A549 (cell line): ENCODE results near the gene DAGLB. TPM values are rescaled to one million over a fixed set of nuclear protein-coding genes. Genes with fewer than 3 reads are reported as not detected.
A peak's percentile ranks its signal among the peaks of the same experiment; 100 is the strongest.

Experiments used
- ATAC-seq, 2 experiments: fragments of 200-7000 bp in 1 of 2; fragments of >200 bp in 1 of 2; cut with Nextera tagmentation in 1 of 2; cut with Tn5 transposase in 1 of 2; 3 replicates each; pipeline versions ENCODE4 v1.8.0 to v1.9.1; 2018 to 2020; ENCODE audit warnings: mild to moderate bottlenecking in 1 of 2, moderate library complexity in 1 of 2
- CTCF ChIA-PET: fragments of 300-600 bp; sonication (Branson Sonifier 250); formaldehyde crosslinking; extraction: SDS; loops from one replicate; lab custom pipeline; 2021; ENCODE audit warnings: antibody characterized with exemption, inconsistent platforms; lab: Yijun Ruan, JAX
- POLR2A ChIA-PET: fragments of 350-600 bp; formaldehyde crosslinking; extraction: SDS; loops from one replicate; lab custom pipeline; 2021; ENCODE audit warnings: antibody characterized with exemption, inconsistent platforms; lab: Yijun Ruan, JAX
- DNase-seq, 2 experiments: peaks; one replicate each; pipeline versions ENCODE4 v3.0.0 to v3.0.0-alpha.2; 2011 to 2016; ENCODE audit warnings: low read depth in 1 of 2, low spot score in 1 of 2
- FAIRE-seq: peaks from 2 replicates; lab custom pipeline; 2011; peaks lifted over from hg19 to GRCh38; lab: Jason Lieb, UNC
- H3K27ac ChIP-seq, 2 experiments: fragments of >200 bp; sonication (Bioruptor Twin); formaldehyde crosslinking; 3 replicates each; pipeline ENCODE4 v1.5.1; 2016 to 2017
- H3K4me1 ChIP-seq: fragments of >200 bp; sonication (Bioruptor Twin); formaldehyde crosslinking; 3 replicates; pipeline ENCODE4 v1.6.1; 2016
- H3K4me2 ChIP-seq: fragments of >200 bp; sonication (Bioruptor Twin); formaldehyde crosslinking; 3 replicates; pipeline ENCODE4 v1.6.1; 2016
- H3K4me3 ChIP-seq: fragments of >200 bp; sonication (Bioruptor Twin); formaldehyde crosslinking; 3 replicates; pipeline ENCODE4 v1.5.1; 2016
- H3K9me3 ChIP-seq: fragments of >200 bp; sonication (Bioruptor Twin); formaldehyde crosslinking; 3 replicates; pipeline ENCODE4 v1.6.1; 2016
- BHLHE40 ChIP-seq: IDR thresholded peaks from 2 replicates; pipeline ENCODE4 v1.6.1; 2012; ENCODE audit warnings: low read depth, low read length, inconsistent platforms
- CBX8 ChIP-seq: fragments of 200-600 bp; sonication (generic); IDR thresholded peaks from 2 replicates; pipeline ENCODE4 v1.6.1; 2016
- CEBPB ChIP-seq, 2 experiments: fragments of >200 bp in 1 of 2; sonication (Bioruptor Twin) in 1 of 2; formaldehyde crosslinking in 1 of 2; IDR thresholded peaks; 2 replicates each; pipeline ENCODE4 v1.6.1; 2012 to 2016
- E2F6 ChIP-seq: IDR thresholded peaks from 2 replicates; pipeline ENCODE4 v1.6.1; 2012; ENCODE audit warnings: low read depth, borderline replicate concordance
- EP300 ChIP-seq, 2 experiments: fragments of >200 bp; sonication (Bioruptor Twin); formaldehyde crosslinking; IDR thresholded peaks; 2 replicates in 1 of 2; 3 replicates in 1 of 2; pipeline ENCODE4 v1.6.1; 2016 to 2017
- FOSB ChIP-seq: fragments of 250-450 bp; sonication (Bioruptor Pico); IDR thresholded peaks from 2 replicates; pipeline ENCODE4 v1.5.0; 2020; ENCODE audit warnings: mild to moderate bottlenecking, moderate library complexity
- FOSL2 ChIP-seq, 2 experiments: fragments of 450-650 bp in 1 of 2; fragments of >200 bp in 1 of 2; sonication (Bioruptor Twin) in 1 of 2; formaldehyde crosslinking; IDR thresholded peaks; 2 replicates each; pipeline versions ENCODE4 v1.5.0 to v1.6.1; 2016 to 2020; ENCODE audit warnings: mild to moderate bottlenecking in 1 of 2, moderate library complexity in 1 of 2
- GATA3 ChIP-seq: IDR thresholded peaks from 2 replicates; pipeline ENCODE4 v1.6.1; 2012; ENCODE audit warnings: borderline replicate concordance
- HEYL ChIP-seq: fragments of 250-450 bp; sonication (Bioruptor Pico); IDR thresholded peaks from 2 replicates; pipeline ENCODE4 v1.8.0; 2021; ENCODE audit warnings: mild to moderate bottlenecking, moderate library complexity
- HOXA7 ChIP-seq: fragments of 250-450 bp; sonication (Bioruptor Pico); IDR thresholded peaks from 2 replicates; pipeline ENCODE4 v1.5.0; 2020; ENCODE audit warnings: mild to moderate bottlenecking, moderate library complexity
- MAZ ChIP-seq: fragments of 150-350 bp; IDR thresholded peaks from 2 replicates; pipeline ENCODE4 v1.6.1; 2014; ENCODE audit warnings: antibody characterized with exemption, low read depth, low read length, borderline replicate concordance
- MYC ChIP-seq: IDR thresholded peaks from 2 replicates; pipeline ENCODE4 v1.6.1; 2012; ENCODE audit warnings: mild to moderate bottlenecking, inconsistent platforms, low read length, improper control_type of control experiment, borderline replicate concordance
- NFE2L2 ChIP-seq: fragments of 150-350 bp; conservative IDR thresholded peaks from 2 replicates; pipeline ENCODE4 v1.6.1; 2014; ENCODE audit warnings: low read length
- NPAS2 ChIP-seq: fragments of 250-450 bp; sonication (Bioruptor Pico); IDR thresholded peaks from 2 replicates; pipeline ENCODE4 v1.8.0; 2022; ENCODE audit warnings: mild to moderate bottlenecking, moderate library complexity, borderline replicate concordance
- PHF8 ChIP-seq: fragments of 200-600 bp; sonication (generic); IDR thresholded peaks from 2 replicates; pipeline ENCODE4 v1.6.1; 2016; ENCODE audit warnings: low read depth, mild to moderate bottlenecking, antibody characterized with exemption, moderate library complexity, borderline replicate concordance
- POLR2A ChIP-seq: IDR thresholded peaks from 2 replicates; pipeline ENCODE4 v1.6.1; 2012; ENCODE audit warnings: mild to moderate bottlenecking, low read length
- POLR2AphosphoS2 ChIP-seq: conservative IDR thresholded peaks from 2 replicates; pipeline ENCODE4 v1.6.1; 2012; ENCODE audit warnings: low read length, improper control_type of control experiment, inconsistent platforms
- RFX5 ChIP-seq: fragments of 450-650 bp; IDR thresholded peaks from 2 replicates; pipeline ENCODE4 v1.7.1; 2014; ENCODE audit warnings: antibody characterized with exemption, mild to moderate bottlenecking, moderate library complexity
- SMC3 ChIP-seq: fragments of >200 bp; sonication (Bioruptor Twin); formaldehyde crosslinking; IDR thresholded peaks from 3 replicates; pipeline ENCODE4 v1.6.1; 2018; ENCODE audit warnings: inconsistent platforms
- SREBF2 ChIP-seq: fragments of 450-650 bp; IDR thresholded peaks from 2 replicates; pipeline ENCODE4 v1.6.1; 2014; ENCODE audit warnings: mild to moderate bottlenecking, moderate library complexity
- ZC3H11A ChIP-seq: fragments of 450-650 bp; IDR thresholded peaks from 2 replicates; pipeline ENCODE4 v1.6.1; 2014; ENCODE audit warnings: antibody characterized with exemption, mild to moderate bottlenecking
- ZNF302 ChIP-seq: fragments of 250-450 bp; sonication (Bioruptor Pico); IDR thresholded peaks from 2 replicates; pipeline ENCODE4 v1.9.0; 2021; ENCODE audit warnings: inconsistent platforms, mild to moderate bottlenecking, moderate library complexity
- WGBS: methylation state at CpG from one replicate; pipeline ENCODE4 v1.1.6; 2017; ENCODE audit errors: missing lambda C conversion rate; 5-methylcytosine and 5-hydroxymethylcytosine counted together
- polyA plus RNA-seq, 4 experiments: library from polyadenylated mRNA; depleted of rRNA in 3 of 4; stranded (reverse); fragments of >200 nt; fragmentation: RNase III in 1 of 4; extraction: RNeasy Plus Mini Kit Qiagen cat#74134 plus additional on column Dnase treatment in 1 of 4; gene quantifications; 2 replicates in 3 of 4; 3 replicates in 1 of 4; pipeline ENCODE4 v1.2.3, GENCODE V29; 2011 to 2017
- TF ChIP-seq, protein P1 (sequence below): fragments of >200 bp; sonication (Bioruptor Twin); formaldehyde crosslinking; IDR thresholded peaks from 3 replicates; pipeline ENCODE4 v1.6.1; 2016

The DAGLB gene
- polyA plus RNA-seq, 2 of the 4 experiments (the other 2 are of a cell fraction) = 14.5 to 19.7 TPM

GRCh38 chr7:6416516-6417145, 31.1 kb downstream of the DAGLB start:
- FAIRE-seq = no peak
- WGBS = 69% methylated on average over 20 of the region's 23 CpGs
- no peak overlapping the region for H3K4me3 ChIP-seq
- ATAC-seq = peak; percentile 60 to 70; a peak in 5 of 6 replicates
- peaks cover 4% of the 10 kb centered on the region; the same call in 1 of the 3 replicates for H3K4me1 ChIP-seq
- peak in 1 of 2 experiments; percentile 38 for DNase-seq
- TF ChIP-seq FOSL2 (IDR thresholded peaks at IDR 0.05) (no peak), FOSL2 (CRISPR knock-in tag; IDR thresholded peaks at IDR 0.05) (0 out of 2 replicates have a peak, but pooled peaks have one; percentile 21), GATA3 (no peak), PHF8 (no peak), POLR2AphosphoS2 (no peak), HEYL (CRISPR knock-in tag) (no peak), CBX8 (no peak), NFE2L2 (no peak), SREBF2 (no peak), BHLHE40 (no peak)
- POLR2A ChIA-PET = no interaction called here
- H3K27ac ChIP-seq = peak overlapping the region in 1 of 2 experiments; percentile 36; a peak in 1 of 6 replicates
- no peak overlapping the region for H3K4me2 ChIP-seq
- no peaks in the 10 kb centered on the region for H3K9me3 ChIP-seq
- CTCF ChIA-PET = interaction anchor here (0.5 to 0.9 kb wide), 3 partner anchors 8 to 329 kb away, joined by 3 to 4 read pairs (median 3); no protein-coding TSS in a partner anchor

GRCh38 chr7:6413637-6414036, 34.1 kb downstream of the DAGLB start:
- Histone ChIP-seq H3K4me1 (peaks cover 4% of the 10 kb centered on the region; the same call in 1 of the 3 replicates), H3K4me3 (no peak overlapping the region), H3K27ac (no peak overlapping the region), H3K9me3 (no peaks in the 10 kb centered on the region), H3K4me2 (no peak overlapping the region)
- DNase-seq = no peak
- POLR2A ChIA-PET = no interaction called here
- no peak for TF ChIP-seq E2F6
- TF ChIP-seq MAZ = no peak
- TF ChIP-seq NPAS2 = no peak
- TF ChIP-seq RFX5 = no peak
- no peak for TF ChIP-seq EP300 (IDR thresholded peaks at IDR 0.05)
- no peak for TF ChIP-seq FOSB (CRISPR knock-in tag)
- CTCF ChIA-PET = interaction anchor here (0.9 to 1.7 kb wide), 3 partner anchors 17 to 21 kb away, joined by 3 to 4 read pairs (median 3); no protein-coding TSS in a partner anchor
- ATAC-seq = no peak
- 96% methylated on average over 10 of the region's 10 CpGs for WGBS
- no peak for FAIRE-seq

- peak; percentile 3 to 5; a peak in 2 of 6 replicates for ATAC-seq
- POLR2A ChIA-PET = interaction anchor here (0.5 kb wide), 1 partner anchor 38 kb away, joined by 4 read pairs; the partner anchor contains the start of gene DAGLB
Measured at GRCh38 chr7:6409944-6410693, 37.6 kb downstream of the DAGLB start.

GRCh38 chr7:6409091-6409490, 38.7 kb downstream of the DAGLB start:
- WGBS = 97% methylated on average over 14 of the region's 14 CpGs
- Histone ChIP-seq H3K27ac (no peak overlapping the region), H3K4me1 (no peaks in the 10 kb centered on the region), H3K9me3 (no peaks in the 10 kb centered on the region), H3K4me2 (no peak overlapping the region), H3K4me3 (no peak overlapping the region)
- FAIRE-seq (no peak), DNase-seq (no peak), ATAC-seq (no peak; a peak in 1 of 6 replicates)
- TF ChIP-seq, protein P1, sequence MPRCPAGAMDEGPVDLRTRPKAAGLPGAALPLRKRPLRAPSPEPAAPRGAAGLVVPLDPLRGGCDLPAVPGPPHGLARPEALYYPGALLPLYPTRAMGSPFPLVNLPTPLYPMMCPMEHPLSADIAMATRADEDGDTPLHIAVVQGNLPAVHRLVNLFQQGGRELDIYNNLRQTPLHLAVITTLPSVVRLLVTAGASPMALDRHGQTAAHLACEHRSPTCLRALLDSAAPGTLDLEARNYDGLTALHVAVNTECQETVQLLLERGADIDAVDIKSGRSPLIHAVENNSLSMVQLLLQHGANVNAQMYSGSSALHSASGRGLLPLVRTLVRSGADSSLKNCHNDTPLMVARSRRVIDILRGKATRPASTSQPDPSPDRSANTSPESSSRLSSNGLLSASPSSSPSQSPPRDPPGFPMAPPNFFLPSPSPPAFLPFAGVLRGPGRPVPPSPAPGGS = no peak
- TF ChIP-seq POLR2AphosphoS2 (0 out of 2 replicates have a peak, but pooled peaks have one; percentile 22), CBX8 (no peak)
- POLR2A ChIA-PET = no interaction called here
- CTCF ChIA-PET = interaction anchor here (0.5 to 1.4 kb wide), 3 partner anchors 9 to 21 kb away, joined by 3 to 5 read pairs (median 3); no protein-coding TSS in a partner anchor

More at GRCh38 chr7:6409944-6410693, 37.6 kb downstream of the DAGLB start:
- Histone ChIP-seq H3K9me3 (no peaks in the 10 kb centered on the region), H3K4me3 (no peak overlapping the region), H3K4me2 (no peak overlapping the region), H3K27ac (no peak overlapping the region), H3K4me1 (no peaks in the 10 kb centered on the region)
- CTCF ChIA-PET = interaction anchor here (0.6 to 1.4 kb wide), 5 partner anchors 10 to 24 kb away, joined by 3 to 7 read pairs (median 5); no protein-coding TSS in a partner anchor
- WGBS = 95% methylated on average over 31 of the region's 34 CpGs
- TF ChIP-seq POLR2A = no peak
- no peak for TF ChIP-seq CEBPB (IDR thresholded peaks at IDR 0.05)
- TF ChIP-seq SMC3 = no peak
- TF ChIP-seq RFX5 = no peak
- no peak for TF ChIP-seq ZNF302 (CRISPR knock-in tag)
- no peak for TF ChIP-seq HOXA7 (CRISPR knock-in tag)
- TF ChIP-seq MYC = no peak
- no peak for TF ChIP-seq ZC3H11A
- FAIRE-seq (no peak), DNase-seq (no peak)
